K562 (cell line): ENCODE results near the gene TBRG4. TPM values are rescaled to one million over a fixed set of nuclear protein-coding genes. Genes with fewer than 3 reads are reported as not detected.
A peak's percentile ranks its signal among the peaks of the same experiment; 100 is the strongest.

ENCODE experiments used
- ADNP ChIP-seq: fragments of 200-800 bp; sonication (Bioruptor generic); IDR thresholded peaks from 2 replicates; pipeline ENCODE4 v1.6.1; 2016; ENCODE audit warnings: missing genetic modification characterization, missing compliant biosample characterization
- AFF4 ChIP-seq: sonication (generic); formaldehyde crosslinking; IDR thresholded peaks from 2 replicates; pipeline ENCODE4 v1.8.0; 2023; ENCODE audit warnings: mild to moderate bottlenecking, missing genetic modification reagents
- BDP1 ChIP-seq: IDR thresholded peaks from 3 replicates; pipeline ENCODE4 v1.6.1; 2011; ENCODE audit not compliant: insufficient read length, insufficient read depth
- BRD4 ChIP-seq: fragments of 200-600 bp; sonication (generic); IDR thresholded peaks from 2 replicates; pipeline ENCODE4 v1.6.1; 2017; ENCODE audit warnings: inconsistent platforms
- CBFB ChIP-seq: sonication (generic); formaldehyde crosslinking; IDR thresholded peaks from 2 replicates; pipeline ENCODE4 v1.4.0; 2020; ENCODE audit warnings: mild to moderate bottlenecking, missing genetic modification reagents
- CCNT2 ChIP-seq: IDR thresholded peaks from 2 replicates; pipeline ENCODE4 v1.6.1; 2011; ENCODE audit warnings: borderline replicate concordance, low read depth, mild to moderate bottlenecking, moderate library complexity, mixed read lengths, low read length; ENCODE audit not compliant: insufficient read length; ENCODE audit errors: extremely low read depth
- CHAMP1 ChIP-seq: fragments of 450-650 bp; IDR thresholded peaks from 2 replicates; pipeline ENCODE4 v1.6.1; 2016; ENCODE audit warnings: mild to moderate bottlenecking
- EP300 ChIP-seq: IDR thresholded peaks from 2 replicates; pipeline ENCODE4 v1.6.1; 2012; ENCODE audit warnings: low read length, improper control_type of control experiment
- ETS1 ChIP-seq: conservative IDR thresholded peaks from 2 replicates; pipeline ENCODE4 v1.6.1; 2011; ENCODE audit warnings: low read depth, mild to moderate bottlenecking, low read length; ENCODE audit not compliant: control insufficient read depth
- GATAD2B ChIP-seq: fragments of 450-650 bp; IDR thresholded peaks from 2 replicates; pipeline ENCODE4 v1.6.1; 2017; ENCODE audit warnings: mild to moderate bottlenecking, borderline replicate concordance
- MTF1 ChIP-seq: fragments of 250-450 bp; sonication (Bioruptor Pico); IDR thresholded peaks from 2 replicates; pipeline ENCODE4 v1.9.0; 2021; ENCODE audit warnings: moderate library complexity, mild to moderate bottlenecking, inconsistent platforms, borderline replicate concordance
- NFE2L1 ChIP-seq: fragments of 450-650 bp; IDR thresholded peaks from 2 replicates; pipeline ENCODE4 v1.6.1; 2016; ENCODE audit warnings: missing genetic modification characterization, low read depth, mild to moderate bottlenecking, missing compliant biosample characterization, moderate library complexity, borderline replicate concordance
- NR1H2 ChIP-seq: sonication (generic); formaldehyde crosslinking; IDR thresholded peaks from 2 replicates; pipeline ENCODE4 v1.4.0; 2020; ENCODE audit warnings: mild to moderate bottlenecking, missing genetic modification reagents
- RFX5 ChIP-seq: IDR thresholded peaks from 2 replicates; pipeline ENCODE4 v1.6.1; 2011; ENCODE audit warnings: low read depth, mild to moderate bottlenecking, improper control_type of control experiment, low read length
- SREBF2 ChIP-seq: sonication (generic); formaldehyde crosslinking; IDR thresholded peaks from 2 replicates; pipeline ENCODE4 v1.4.0; 2020; ENCODE audit warnings: mild to moderate bottlenecking, missing genetic modification reagents
- STAG1 ChIP-seq: sonication (generic); formaldehyde crosslinking; IDR thresholded peaks from 2 replicates; pipeline ENCODE4 v1.5.0; 2020; ENCODE audit warnings: missing genetic modification reagents, borderline replicate concordance
- ZNF165 ChIP-seq: fragments of 250-450 bp; sonication (Bioruptor Pico); IDR thresholded peaks from 2 replicates; pipeline ENCODE4 v1.4.0; 2020; ENCODE audit warnings: borderline replicate concordance
- ZNF384 ChIP-seq: IDR thresholded peaks from 2 replicates; pipeline ENCODE4 v1.6.1; 2012; ENCODE audit warnings: low read depth, low read length, improper control_type of control experiment
- ZNF76 ChIP-seq: fragments of 250-450 bp; sonication (Bioruptor Pico); IDR thresholded peaks from 2 replicates; pipeline ENCODE4 v1.4.0; 2020; ENCODE audit warnings: mild to moderate bottlenecking, moderate library complexity, borderline replicate concordance
- ZZZ3 ChIP-seq: fragments of 450-650 bp; IDR thresholded peaks from 2 replicates; pipeline ENCODE4 v1.6.1; 2016; ENCODE audit warnings: antibody characterized with exemption, mild to moderate bottlenecking, moderate library complexity
- polyA plus RNA-seq, 8 experiments: library from polyadenylated mRNA; depleted of rRNA in 4 of 8; stranded (reverse) in 5 of 8; unstranded in 3 of 8; fragments of >200 nt; fragmentation: Nextera tagmentation in 2 of 8; fragmentation: Illumina TruSeq in 1 of 8; extraction: Ambion mirVana in 2 of 8; extraction: Trizol in 1 of 8; gene quantifications; 2 replicates each; pipeline versions ENCODE4 v1.2.1 to v1.2.3, GENCODE V29; 2011 to 2014; ENCODE audit warnings: inconsistent platforms in 1 of 8, missing spikeins in 1 of 8
- total RNA-seq, 7 experiments: library from RNA; depleted of rRNA in 6 of 7; stranded (reverse); fragments of >200 nt in 6 of 7; fragmentation: Illumina TruSeq in 2 of 7; extraction: Trizol in 2 of 7; gene quantifications; 2 replicates each; pipeline versions ENCODE4 v1.2.1 to v1.2.3, GENCODE V29; 2011 to 2021; ENCODE audit warnings: low replicate concordance in 1 of 7

Gene TBRG4
- total and polyA plus RNA-seq, 9 of the 15 experiments (the other 6 are each of a cell fraction or from before 2014, with no cell fraction given), result 11.2 to 322 (median 216) TPM

- TF ChIP-seq RFX5 (no peak), AFF4 (CRISPR knock-in tag) (peak; percentile 91), ADNP (no peak), CCNT2 (peak; percentile 54), STAG1 (CRISPR knock-in tag) (no peak), MTF1 (no peak), ZNF384 (no peak; the same call in 1 of the 2 replicates), EP300 (no peak; the same call in 1 of the 2 replicates), NFE2L1 (tag) (no peak), SREBF2 (no peak), ETS1 (peak; percentile 92; the same call in 1 of the 2 replicates), NR1H2 (CRISPR knock-in tag) (0 out of 2 replicates have a peak, but pooled peaks have one; percentile 37), CHAMP1 (0 out of 2 replicates have a peak, but pooled peaks have one; percentile 56), ZNF76 (CRISPR knock-in tag) (no peak), BDP1 (no peak), GATAD2B (peak; percentile 79; the same call in 1 of the 2 replicates), BRD4 (0 out of 2 replicates have a peak, but pooled peaks have one; percentile 26), CBFB (peak; percentile 19; the same call in 1 of the 2 replicates), ZZZ3 (peak; percentile 10; the same call in 1 of the 2 replicates), ZNF165 (CRISPR knock-in tag) (no peak)
Observed at GRCh38 chr7:45111298-45112223, at the start of gene TBRG4 (continued).
